Activated CD8-positive, alpha-beta memory T cell treated with anti-CD3 and anti-CD28 coated beads for 1 hour (primary cell): ENCODE measurements around the gene RNF180.
"Not testable (repeated sequence)": the region's sequence is repeated elsewhere in the genome, so short reads cannot be mapped to it uniquely, and the experiment has no call there.

Experiments
- DNase-seq, 2 donors: peaks; one replicate each; pipeline ENCODE4 v3.0.0-alpha.2; 2020; ENCODE audit warnings: low read depth in 1 of 2; ENCODE audit errors: extremely low read depth in 1 of 2

The RNF180 gene

DNA sequence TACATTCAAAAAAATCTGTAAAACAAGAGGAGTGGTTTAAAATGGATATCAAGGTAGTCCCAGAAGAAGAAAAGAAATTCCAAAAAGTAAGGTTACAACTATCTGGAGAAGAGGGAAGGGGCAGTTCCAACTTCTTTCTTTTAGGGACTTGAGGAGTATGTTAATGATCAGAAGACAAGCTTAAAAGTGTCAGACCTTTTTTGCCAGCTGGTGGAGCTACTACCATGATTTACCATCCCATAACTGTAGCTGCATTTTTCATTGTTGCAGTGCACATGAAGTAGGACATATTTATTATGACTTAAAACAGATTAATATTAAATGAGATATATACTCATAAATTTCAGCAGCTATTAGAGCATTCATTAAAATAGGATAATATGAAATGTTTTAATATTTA lies 181.7 kb downstream of the RNF180 start:
- DNase-seq: no peak

GRCh38 chr5:64364426-64364825 lies 198.8 kb downstream of the RNF180 start:
- DNase-seq: no peak

GRCh38 chr5:64384765-64385164 lies 219.1 kb downstream of the RNF180 start:
- no peak for DNase-seq

GRCh38 chr5:64397552-64397951 lies 231.9 kb downstream of the RNF180 start:
- no peak for DNase-seq

DNA sequence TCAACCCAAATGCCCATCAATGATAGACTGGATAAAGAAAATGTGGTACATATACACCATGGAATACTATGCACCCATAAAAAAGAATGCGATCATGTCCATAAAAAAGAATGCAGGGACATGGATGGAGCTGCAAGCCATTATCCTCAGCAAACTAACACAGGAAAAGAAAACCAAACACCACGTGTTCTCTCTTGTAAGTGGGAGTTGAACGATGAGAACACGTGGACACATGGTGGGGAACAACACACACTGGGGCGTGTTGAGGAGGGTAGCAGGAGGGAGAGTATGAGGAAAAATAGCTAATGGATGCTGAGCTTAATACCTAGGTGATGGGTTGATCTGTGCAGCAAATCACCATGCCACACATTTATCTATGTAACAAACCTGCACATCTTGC lies 233.1 kb downstream of the RNF180 start:
- DNase-seq: not testable (repeated sequence)

GRCh38 chr5:64407103-64407825 lies 241.6 kb downstream of the RNF180 start:
- not testable (repeated sequence) for DNase-seq

DNA sequence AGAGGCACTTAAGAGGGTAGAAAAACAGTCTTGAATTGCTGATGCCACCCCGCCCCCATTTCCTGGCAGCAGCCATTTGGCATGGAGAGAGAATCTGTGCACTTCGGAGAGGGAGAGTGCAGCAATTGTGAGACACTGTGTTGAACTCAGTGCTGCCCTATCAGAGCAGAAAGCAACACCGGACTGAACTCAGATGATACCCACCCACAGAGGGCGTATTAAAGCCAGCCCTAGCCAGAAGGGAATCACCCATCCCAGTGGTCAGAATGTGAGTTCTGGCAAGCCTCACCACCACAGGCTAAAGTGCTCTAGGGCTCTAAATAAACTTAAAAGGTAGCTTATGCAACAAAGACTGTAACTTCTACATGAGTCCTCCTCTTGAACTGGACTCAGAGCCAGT lies 251.7 kb downstream of the RNF180 start:
- DNase-seq: no peak

GRCh38 chr5:64418013-64418412 lies 252.4 kb downstream of the RNF180 start:
- DNase-seq: no peak
